H1 (cell line): ENCODE results near the gene GPR52. TPM values are rescaled to one million over a fixed set of nuclear protein-coding genes. Genes with fewer than 3 reads are reported as not detected.

ENCODE experiments used
- CTCF ChIA-PET: fragments of 300-600 bp; sonication (Branson Sonifier 250); formaldehyde crosslinking; loops from one replicate; lab custom pipeline; 2021; ENCODE audit not compliant: partially characterized antibody; lab: Charles Lee
- POLR2A ChIA-PET: fragments of 300-600 bp; sonication (Branson Sonifier 250); formaldehyde crosslinking; loops from one replicate; lab custom pipeline; 2021; ENCODE audit warnings: inconsistent platforms; ENCODE audit not compliant: partially characterized antibody; lab: Charles Lee
- DNase-seq, 2 experiments: peaks; one replicate each; pipeline versions ENCODE4 v3.0.0 to v3.0.0-alpha.2; 2010 to 2022; ENCODE audit warnings: low spot score in 2 of 2, low read depth in 1 of 2, mixed read lengths in 1 of 2
- FAIRE-seq: peaks from 2 replicates; lab custom pipeline; 2011; peaks lifted over from hg19 to GRCh38; lab: Jason Lieb, UNC
- H2AFZ ChIP-seq: 2 replicates; pipeline ENCODE4 v1.8.1; 2012; ENCODE audit warnings: low read length, inconsistent platforms
- H2AK5ac ChIP-seq: 2 replicates; pipeline ENCODE4 v1.6.1; 2013; ENCODE audit warnings: low read depth, low read length
- H2BK120ac ChIP-seq: replicated peaks from 2 replicates; pipeline ENCODE3; 2013; ENCODE audit warnings: low read depth, low read length, inconsistent platforms
- H2BK12ac ChIP-seq: 2 replicates; pipeline ENCODE4 v1.6.1; 2013; ENCODE audit warnings: low read depth, low read length
- H2BK15ac ChIP-seq: 2 replicates; pipeline ENCODE4 v1.6.1; 2013; ENCODE audit warnings: low read length
- H2BK20ac ChIP-seq: 2 replicates; pipeline ENCODE4 v1.6.1; 2013; ENCODE audit warnings: low read length
- H2BK5ac ChIP-seq: 2 replicates; pipeline ENCODE4 v1.6.1; 2013; ENCODE audit warnings: low read depth, low read length
- H3K14ac ChIP-seq: 2 replicates; pipeline ENCODE4 v1.6.1; 2013; ENCODE audit warnings: inconsistent platforms; ENCODE audit not compliant: insufficient read length
- H3K18ac ChIP-seq: 2 replicates; pipeline ENCODE4 v1.6.1; 2013; ENCODE audit warnings: low read length; ENCODE audit errors: extremely low read depth
- H3K23ac ChIP-seq: 2 replicates; pipeline ENCODE4 v1.6.1; 2013; ENCODE audit warnings: inconsistent platforms; ENCODE audit not compliant: insufficient read length
- H3K23me2 ChIP-seq: 2 replicates; pipeline ENCODE4 v1.6.1; 2013; ENCODE audit warnings: low read depth, low read length
- H3K27ac ChIP-seq: 2 replicates; pipeline ENCODE4 v1.6.1; 2011; ENCODE audit warnings: low read depth, low read length, inconsistent platforms
- H3K27me3 ChIP-seq, 4 experiments: replicated peaks in 1 of 4; 1 replicate in 1 of 4; 2 replicates in 3 of 4; pipeline versions ENCODE4 v1.6.1 to v1.8.1; 2011 to 2013; ENCODE audit warnings: low read length in 3 of 4, mild to moderate bottlenecking in 3 of 4, inconsistent platforms in 2 of 4, mixed read lengths in 2 of 4, moderate library complexity in 1 of 4; ENCODE audit not compliant: control insufficient read depth in 3 of 4, insufficient read depth in 3 of 4; ENCODE audit errors: extremely low read depth in 1 of 4
- H3K36me3 ChIP-seq, 4 experiments: 2 replicates each; pipeline versions ENCODE4 v1.6.1 to v1.8.1; 2011 to 2013; ENCODE audit warnings: mild to moderate bottlenecking in 4 of 4, low read length in 3 of 4, moderate library complexity in 2 of 4, control low read depth in 1 of 4, inconsistent platforms in 1 of 4; ENCODE audit not compliant: insufficient read depth in 4 of 4, control insufficient read depth in 2 of 4
- H3K4ac ChIP-seq: replicated peaks from 2 replicates; pipeline ENCODE3; 2013; ENCODE audit warnings: low read length, low read depth, mixed read lengths, inconsistent platforms; ENCODE audit not compliant: insufficient read length
- H3K4me1 ChIP-seq, 4 experiments: replicated peaks in 1 of 4; 1 replicate in 1 of 4; 2 replicates in 3 of 4; pipeline versions ENCODE4 v1.6.1 to v1.8.1; 2011 to 2013; ENCODE audit warnings: low read length in 3 of 4, inconsistent platforms in 2 of 4, mixed read lengths in 1 of 4; ENCODE audit not compliant: insufficient read depth in 4 of 4, control insufficient read depth in 3 of 4
- H3K4me2 ChIP-seq, 2 experiments: 2 replicates each; pipeline versions ENCODE4 v1.6.1 to v1.8.1; 2011 to 2013; ENCODE audit warnings: low read depth in 2 of 2, low read length in 2 of 2, control low read depth in 1 of 2, inconsistent platforms in 1 of 2, mild to moderate bottlenecking in 1 of 2; ENCODE audit not compliant: insufficient read depth in 1 of 2
- H3K4me3 ChIP-seq, 4 experiments: fragments of 200-600, 300-600 bp in 1 of 4; sonication (generic), shearing (Covaris generic), sonication (Bioruptor Twin) in 1 of 4; 2 replicates each; pipeline versions ENCODE4 v1.5.1 to v1.8.1; 2011 to 2016; ENCODE audit warnings: low read length in 4 of 4, low read depth in 3 of 4, control low read depth in 2 of 4, inconsistent platforms in 2 of 4, mild to moderate bottlenecking in 2 of 4, mixed read lengths in 1 of 4, moderate library complexity in 1 of 4; ENCODE audit not compliant: insufficient read depth in 2 of 4; ENCODE audit errors: extremely low read depth in 1 of 4
- H3K56ac ChIP-seq: replicated peaks from 2 replicates; pipeline ENCODE3; 2013; ENCODE audit warnings: low read depth, mild to moderate bottlenecking, mixed read lengths, low read length, inconsistent platforms; ENCODE audit not compliant: insufficient read length
- H3K79me1 ChIP-seq: 2 replicates; pipeline ENCODE4 v1.6.1; 2013; ENCODE audit warnings: low read depth, low read length, control low read depth
- H3K79me2 ChIP-seq, 2 experiments: 2 replicates each; pipeline versions ENCODE4 v1.6.1 to v1.8.1; 2012 to 2013; ENCODE audit warnings: low read length in 2 of 2, mild to moderate bottlenecking in 2 of 2, inconsistent platforms in 1 of 2; ENCODE audit not compliant: insufficient read depth in 2 of 2, control insufficient read depth in 1 of 2
- H3K9ac ChIP-seq, 4 experiments: replicated peaks in 1 of 4; 1 replicate in 1 of 4; 2 replicates in 3 of 4; pipeline versions ENCODE4 v1.6.1 to v1.8.1; 2011 to 2013; ENCODE audit warnings: low read depth in 3 of 4, low read length in 3 of 4, control low read depth in 2 of 4, mild to moderate bottlenecking in 2 of 4, moderate library complexity in 2 of 4, inconsistent platforms in 1 of 4; ENCODE audit errors: extremely low read depth in 1 of 4
- H3K9me3 ChIP-seq, 2 experiments: 2 replicates each; pipeline versions ENCODE4 v1.6.1 to v1.8.1; 2012 to 2013; ENCODE audit warnings: mild to moderate bottlenecking in 2 of 2, moderate library complexity in 2 of 2, control low read depth in 1 of 2, inconsistent platforms in 1 of 2, low read depth in 1 of 2, low read length in 1 of 2, mixed read lengths in 1 of 2; ENCODE audit not compliant: insufficient read depth in 2 of 2
- H4K20me1 ChIP-seq, 2 experiments: replicated peaks in 1 of 2; 2 replicates each; pipeline versions ENCODE3 to v1.8.1; 2011 to 2013; ENCODE audit warnings: inconsistent platforms in 2 of 2, low read length in 2 of 2, mild to moderate bottlenecking in 1 of 2; ENCODE audit not compliant: insufficient read depth in 2 of 2, control insufficient read depth in 1 of 2
- H4K5ac ChIP-seq: 2 replicates; pipeline ENCODE4 v1.6.1; 2013; ENCODE audit warnings: low read length, low read depth, mixed read lengths, inconsistent platforms; ENCODE audit not compliant: insufficient read length
- H4K8ac ChIP-seq: 2 replicates; pipeline ENCODE4 v1.8.0; 2013; ENCODE audit warnings: mild to moderate bottlenecking, moderate library complexity, low read length, inconsistent platforms; ENCODE audit not compliant: insufficient read depth; ENCODE audit errors: extremely low read depth
- H4K91ac ChIP-seq: replicated peaks from 2 replicates; pipeline ENCODE3; 2013; ENCODE audit warnings: low read length, mixed read lengths, inconsistent platforms; ENCODE audit not compliant: insufficient read length
- BACH1 ChIP-seq: IDR thresholded peaks from 2 replicates; pipeline ENCODE4 v1.6.1; 2012; ENCODE audit warnings: low read length, improper control_type of control experiment
- CHD2 ChIP-seq: IDR thresholded peaks from 2 replicates; pipeline ENCODE4 v1.6.1; 2012; ENCODE audit warnings: low read length, improper control_type of control experiment
- EZH2 ChIP-seq: fragments of 200-600 bp; sonication (generic); IDR thresholded peaks from 2 replicates; pipeline ENCODE4 v1.7.1; 2012; ENCODE audit warnings: low read depth, mild to moderate bottlenecking, moderate library complexity, low read length, inconsistent platforms; ENCODE audit not compliant: severe bottlenecking
- GTF2F1 ChIP-seq: IDR thresholded peaks from 2 replicates; pipeline ENCODE4 v1.6.1; 2012; ENCODE audit warnings: low read depth, low read length, improper control_type of control experiment, borderline replicate concordance
- KDM4A ChIP-seq: IDR thresholded peaks from one replicate; pipeline ENCODE4 v1.7.1; 2012; ENCODE audit warnings: low read depth, mild to moderate bottlenecking, moderate library complexity, low read length, inconsistent platforms; ENCODE audit not compliant: severe bottlenecking
- RBBP5 ChIP-seq: IDR thresholded peaks from 2 replicates; pipeline ENCODE4 v1.7.1; 2012; ENCODE audit warnings: low read depth, mild to moderate bottlenecking, inconsistent platforms, low read length, moderate library complexity, borderline replicate concordance
- RFX5 ChIP-seq: IDR thresholded peaks from 2 replicates; pipeline ENCODE4 v1.6.1; 2011; ENCODE audit warnings: low read depth, low read length, improper control_type of control experiment, borderline replicate concordance
- SP1 ChIP-seq: IDR thresholded peaks from 2 replicates; pipeline ENCODE4 v1.6.1; 2011; ENCODE audit warnings: low read depth, low read length
- SP2 ChIP-seq: IDR thresholded peaks from 2 replicates; pipeline ENCODE4 v1.6.1; 2012; ENCODE audit warnings: mild to moderate bottlenecking, low read length, inconsistent platforms
- TAF7 ChIP-seq: optimal IDR thresholded peaks from 2 replicates; pipeline ENCODE3; 2011; ENCODE audit warnings: low read depth, mild to moderate bottlenecking, inconsistent platforms, low read length, moderate library complexity, borderline replicate concordance
- polyA plus RNA-seq, 7 experiments: library from polyadenylated mRNA; depleted of rRNA in 3 of 7; stranded (reverse) in 5 of 7; unstranded in 2 of 7; fragments of >200 nt in 5 of 7; fragments of 200-250 nt in 2 of 7; gene quantifications; 1 replicate in 5 of 7; 2 replicates in 1 of 7; 4 replicates in 1 of 7; pipeline versions ENCODE4 v1.2.1 to v1.2.3, GENCODE V29; 2011 to 2013; ENCODE audit warnings: missing spikeins in 2 of 7, mixed read lengths in 2 of 7
- total RNA-seq: library from RNA; stranded (reverse); fragmentation: NEBNext Ultra II Directional; extraction: Animal tissue kit (Norgen Biotek cat#: 25700); gene quantifications from 2 replicates; pipeline ENCODE4 v1.2.1, GENCODE V29; 2021
- TF ChIP-seq, protein P1 (sequence below): IDR thresholded peaks from 2 replicates; pipeline ENCODE4 v1.6.1; 2011; ENCODE audit warnings: low read depth, mild to moderate bottlenecking, low read length; ENCODE audit not compliant: insufficient read depth

Gene GPR52
- total and polyA plus RNA-seq, 2 of the 8 experiments (the other 6 are each of a cell fraction or from before 2014, with no cell fraction given), result 0.24 to 0.63 TPM

GRCh38 chr1:174497478-174497877 lies 49.7 kb downstream of the GPR52 start:
- no peak overlapping the region for H3K14ac ChIP-seq
- no peak for DNase-seq
- POLR2A ChIA-PET, result interaction anchor here (1.3 kb wide), 1 partner anchor 9 kb away, joined by 3 read pairs; no protein-coding TSS in a partner anchor
- TF ChIP-seq BACH1 (no peak), EZH2 (no peak), GTF2F1 (no peak), RBBP5 (no peak), KDM4A (no peak), TAF7 (no peak), SP2 (no peak), SP1 (no peak), CHD2 (no peak), RFX5 (no peak)
- TF ChIP-seq, protein P1, sequence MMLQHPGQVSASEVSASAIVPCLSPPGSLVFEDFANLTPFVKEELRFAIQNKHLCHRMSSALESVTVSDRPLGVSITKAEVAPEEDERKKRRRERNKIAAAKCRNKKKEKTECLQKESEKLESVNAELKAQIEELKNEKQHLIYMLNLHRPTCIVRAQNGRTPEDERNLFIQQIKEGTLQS, result no peak

More at GRCh38 chr1:174497478-174497877, 49.7 kb downstream of the GPR52 start:
- Histone ChIP-seq H3K36me3 (no peaks in the 10 kb centered on the region), H3K79me2 (no peaks in the 10 kb centered on the region), H3K23me2 (no peaks in the 10 kb centered on the region), H3K4me1 (no peaks in the 10 kb centered on the region), H3K27ac (no peak overlapping the region), H2BK15ac (no peak overlapping the region), H2BK20ac (no peak overlapping the region), H3K4ac (no peak overlapping the region), H3K9me3 (no peaks in the 10 kb centered on the region), H4K91ac (no peak overlapping the region), H2AK5ac (no peak overlapping the region), H2BK120ac (no peak overlapping the region), H3K56ac (no peak overlapping the region), H4K8ac (no peak overlapping the region), H3K79me1 (no peaks in the 10 kb centered on the region), H2BK12ac (no peak overlapping the region), H4K20me1 (no peaks in the 10 kb centered on the region), H3K27me3 (no peaks in the 10 kb centered on the region), H3K23ac (no peak overlapping the region), H2AFZ (0 out of 2 replicates have a peak overlapping the region, but pooled peaks have one; percentile 6), H3K4me3 (no peak overlapping the region), H4K5ac (no peak overlapping the region), H3K9ac (no peak overlapping the region), H3K4me2 (no peak overlapping the region), H2BK5ac (no peak overlapping the region), H3K18ac (no peak overlapping the region; the same call in 1 of the 2 replicates)
- FAIRE-seq, result no peak
- CTCF ChIA-PET, result interaction anchor here (0.6 to 0.7 kb wide), 2 partner anchors 134 to 835 kb away, joined by 3 read pairs; no protein-coding TSS in a partner anchor
